ENCODE data around the gene SAP30BP.

The SAP30BP gene

GRCh38 chr17:75740631-75741077 lies 73.5 kb downstream of the SAP30BP start:
- no peak for DNase-seq (ENCODE audit: low read depth)

GRCh38 chr17:75742337-75742736 lies 75.2 kb downstream of the SAP30BP start:
- no peak for DNase-seq (ENCODE audit: low read depth)

DNA sequence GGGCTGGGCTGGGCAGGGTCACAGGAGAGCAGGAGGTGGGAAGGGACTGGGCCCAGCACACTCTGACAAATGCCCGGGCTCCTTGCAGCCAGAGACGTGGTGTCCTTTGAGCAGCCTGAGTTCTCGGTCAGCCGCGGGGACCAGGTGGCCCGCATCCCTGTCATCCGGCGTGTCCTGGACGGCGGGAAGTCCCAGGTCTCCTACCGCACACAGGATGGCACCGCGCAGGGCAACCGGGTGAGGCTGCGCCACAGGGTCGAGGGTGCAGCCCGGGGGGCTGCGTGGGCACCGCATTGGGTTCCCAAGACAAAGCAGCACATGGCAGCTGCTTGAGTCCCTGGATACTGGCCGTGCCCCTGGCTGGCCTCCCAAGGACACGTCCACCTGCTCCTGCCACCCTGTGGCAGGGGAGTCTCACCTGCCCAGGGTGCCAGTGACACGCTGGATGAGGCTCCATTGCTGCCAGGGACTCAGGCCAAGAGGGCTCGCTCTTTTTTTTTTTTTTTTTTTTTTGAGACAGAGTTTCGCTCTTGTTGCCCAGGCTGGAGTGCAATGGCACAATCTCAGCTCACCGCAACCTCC lies 76.6 kb downstream of the SAP30BP start:
- DNase-seq (ENCODE audit: low read depth) = no peak

DNA sequence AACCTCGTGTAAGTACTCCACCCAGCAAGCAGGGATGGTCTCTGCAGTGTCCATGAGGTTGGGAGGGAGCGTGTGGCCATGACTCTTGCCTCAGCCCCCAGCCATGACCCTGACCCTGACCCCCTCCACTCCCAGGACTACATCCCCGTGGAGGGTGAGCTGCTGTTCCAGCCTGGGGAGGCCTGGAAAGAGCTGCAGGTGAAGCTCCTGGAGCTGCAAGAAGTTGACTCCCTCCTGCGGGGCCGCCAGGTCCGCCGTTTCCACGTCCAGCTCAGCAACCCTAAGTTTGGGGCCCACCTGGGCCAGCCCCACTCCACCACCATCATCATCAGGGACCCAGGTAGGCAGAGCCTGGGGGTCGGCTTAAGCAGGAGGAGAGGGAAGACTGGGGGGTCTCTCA lies 81.6 kb downstream of the SAP30BP start:
- no peak for DNase-seq (ENCODE audit: low read depth)

DNA sequence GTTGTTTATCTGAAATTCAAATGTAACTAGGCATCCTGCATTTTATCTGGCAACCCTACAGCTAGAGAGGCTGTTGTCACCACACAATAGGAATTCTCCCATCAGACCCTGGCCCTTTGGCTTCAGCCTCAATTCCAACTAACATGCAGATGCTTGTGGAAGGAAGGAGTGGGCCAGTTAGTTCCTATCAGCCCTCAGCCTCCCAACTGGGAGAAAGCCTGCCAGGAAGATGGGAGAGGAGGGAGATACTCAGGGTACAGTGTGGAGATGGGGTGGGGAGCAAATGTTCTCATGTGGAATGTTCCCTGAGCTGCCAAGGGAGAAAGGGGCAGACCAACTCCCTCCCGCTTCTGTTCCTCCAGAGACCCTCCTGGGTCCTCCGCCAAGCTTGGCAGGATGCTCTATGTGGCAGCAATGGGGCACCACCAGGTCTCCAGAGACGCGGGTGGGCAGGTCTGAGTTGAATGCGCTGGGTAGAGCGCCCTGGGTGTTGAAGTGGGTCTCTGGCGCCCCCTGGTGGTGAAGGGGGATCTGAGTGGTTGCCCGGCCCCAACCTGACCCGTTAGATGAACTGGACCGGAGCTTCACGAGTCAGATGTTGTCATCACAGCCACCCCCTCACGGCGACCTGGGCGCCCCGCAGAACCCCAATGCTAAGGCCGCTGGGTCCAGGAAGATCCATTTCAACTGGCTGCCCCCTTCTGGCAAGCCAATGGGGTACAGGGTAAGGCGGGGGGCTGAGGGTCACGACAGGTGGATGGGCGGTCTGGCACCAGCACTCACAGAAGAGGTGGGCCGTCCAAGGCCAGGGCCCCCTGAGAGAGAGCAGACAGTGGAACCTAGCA lies 82.6 kb downstream of the SAP30BP start:
- peak; percentile 82 for DNase-seq (ENCODE audit: low read depth)

- no peak for DNase-seq (ENCODE audit: low read depth)
These were observed 83.7 kb downstream of the SAP30BP start for GRCh38 chr17:75750661-75751423.

DNA sequence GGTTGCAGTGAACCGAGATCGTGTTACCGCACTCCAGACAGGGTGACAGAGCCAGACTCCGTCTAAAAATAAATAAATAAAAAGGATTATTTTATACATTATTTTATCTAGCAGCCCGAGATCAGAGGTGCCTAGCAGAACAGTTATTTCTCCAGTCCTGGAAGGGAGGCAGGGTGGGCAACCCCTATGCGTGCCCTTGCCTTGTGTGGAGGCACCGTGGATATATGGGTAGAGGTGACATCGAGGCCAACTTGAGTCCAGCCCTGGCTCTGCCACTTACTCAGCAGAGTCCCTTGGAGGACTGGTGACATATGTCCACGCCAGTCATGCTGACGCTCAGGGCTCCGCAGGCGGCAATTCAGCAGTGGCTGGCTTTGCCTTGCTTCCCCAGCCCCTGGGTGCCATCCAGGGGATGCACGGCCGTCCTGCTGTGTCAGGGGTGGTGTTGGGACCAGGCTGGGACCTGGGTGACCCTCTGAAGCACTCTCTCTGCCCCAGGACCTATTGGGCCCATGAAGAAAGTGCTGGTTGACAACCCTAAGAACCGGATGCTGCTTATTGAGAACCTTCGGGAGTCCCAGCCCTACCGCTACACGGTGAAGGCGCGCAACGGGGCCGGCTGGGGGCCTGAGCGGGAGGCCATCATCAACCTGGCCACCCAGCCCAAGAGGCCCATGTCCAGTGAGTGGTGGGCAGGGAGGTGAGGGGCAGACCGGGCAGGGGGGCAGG lies 84.7 kb downstream of the SAP30BP start:
- DNase-seq (ENCODE audit: low read depth) = no peak

DNA sequence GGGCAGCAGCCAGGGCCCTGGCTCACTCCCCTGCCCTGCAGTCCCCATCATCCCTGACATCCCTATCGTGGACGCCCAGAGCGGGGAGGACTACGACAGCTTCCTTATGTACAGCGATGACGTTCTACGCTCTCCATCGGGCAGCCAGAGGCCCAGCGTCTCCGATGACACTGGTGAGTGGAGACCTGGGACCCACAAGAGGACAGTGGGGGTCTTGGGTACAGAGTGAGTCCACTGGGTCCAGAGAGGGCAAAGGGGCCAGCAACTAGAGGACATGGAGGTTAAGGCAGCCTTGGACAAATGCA lies 85.2 kb downstream of the SAP30BP start:
- no peak for DNase-seq (ENCODE audit: low read depth)

DNA sequence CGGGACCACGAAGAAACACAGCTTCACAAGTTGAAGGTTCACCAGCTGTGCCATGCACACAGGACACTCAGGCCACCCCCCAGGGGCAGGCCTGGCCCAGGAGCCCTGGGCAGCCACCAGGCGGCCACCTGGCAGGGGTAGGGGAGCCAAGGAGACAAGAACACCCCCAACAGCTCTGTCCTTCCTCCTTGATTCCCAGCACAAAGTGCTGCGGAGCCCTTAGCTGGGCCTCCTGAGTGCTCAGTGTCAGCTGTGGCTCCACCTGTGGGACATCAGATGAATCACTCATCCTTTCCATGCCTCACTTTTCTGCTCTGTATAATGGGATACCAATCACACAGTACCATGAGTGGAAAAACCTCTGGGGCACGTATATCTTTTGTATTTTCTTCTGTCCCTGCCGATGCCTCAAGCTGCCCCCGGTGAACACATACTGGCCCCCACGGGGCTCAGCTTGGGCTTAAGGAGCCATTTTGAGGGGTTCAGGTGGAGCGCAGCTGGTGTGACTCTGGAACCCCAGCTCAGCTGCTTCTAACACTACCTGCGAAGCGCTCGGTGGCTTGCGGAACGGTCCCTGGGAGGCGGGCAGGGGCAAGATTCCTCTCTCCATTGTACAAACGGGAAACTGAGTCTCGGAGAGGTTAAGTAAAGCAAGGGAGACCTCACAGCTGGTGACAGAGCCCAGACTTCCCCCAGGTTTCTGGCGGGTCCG lies 85.8 kb downstream of the SAP30BP start:
- no peak for DNase-seq (ENCODE audit: low read depth)

DNA sequence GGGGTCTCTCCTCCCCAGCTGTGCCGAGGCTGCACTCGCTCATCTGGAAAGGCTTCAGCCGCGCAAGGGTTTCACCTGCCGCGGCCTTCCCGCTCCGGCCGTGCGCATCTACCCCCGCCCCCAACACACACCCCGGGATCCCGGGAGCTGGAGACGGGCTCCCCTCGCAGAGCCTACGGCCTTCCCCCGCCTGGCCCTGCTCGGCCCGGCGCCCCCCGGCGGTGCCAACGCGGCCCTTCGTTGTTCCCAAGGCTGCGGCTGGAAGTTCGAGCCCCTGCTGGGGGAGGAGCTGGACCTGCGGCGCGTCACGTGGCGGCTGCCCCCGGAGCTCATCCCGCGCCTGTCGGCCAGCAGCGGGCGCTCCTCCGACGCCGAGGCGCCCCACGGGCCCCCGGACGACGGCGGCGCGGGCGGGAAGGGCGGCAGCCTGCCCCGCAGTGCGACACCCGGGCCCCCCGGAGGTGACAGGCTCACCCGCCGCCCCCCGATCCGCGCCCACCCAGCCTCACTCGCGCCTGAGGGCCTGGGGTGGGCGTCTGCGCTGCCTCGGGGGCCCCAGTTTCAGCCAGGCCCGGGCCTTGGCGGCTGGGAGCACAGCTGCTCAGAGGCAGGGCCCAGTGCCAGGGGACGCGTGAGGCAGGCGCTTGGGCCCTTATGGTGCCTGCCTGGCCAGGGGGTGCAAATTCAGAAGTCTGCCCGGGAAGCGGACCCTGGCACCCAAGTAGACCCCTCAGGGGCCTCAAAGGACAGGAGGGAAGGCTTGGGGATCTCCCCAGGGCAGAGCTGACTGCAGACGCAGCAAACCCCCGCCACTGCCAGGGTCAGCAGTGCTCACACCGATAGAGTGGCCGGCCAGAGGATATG lies 86.6 kb downstream of the SAP30BP start:
- DNase-seq (ENCODE audit: low read depth) = peak; percentile 41

GRCh38 chr17:75754378-75755204 lies 87.5 kb downstream of the SAP30BP start:
- DNase-seq (ENCODE audit: low read depth) = no peak

DNA sequence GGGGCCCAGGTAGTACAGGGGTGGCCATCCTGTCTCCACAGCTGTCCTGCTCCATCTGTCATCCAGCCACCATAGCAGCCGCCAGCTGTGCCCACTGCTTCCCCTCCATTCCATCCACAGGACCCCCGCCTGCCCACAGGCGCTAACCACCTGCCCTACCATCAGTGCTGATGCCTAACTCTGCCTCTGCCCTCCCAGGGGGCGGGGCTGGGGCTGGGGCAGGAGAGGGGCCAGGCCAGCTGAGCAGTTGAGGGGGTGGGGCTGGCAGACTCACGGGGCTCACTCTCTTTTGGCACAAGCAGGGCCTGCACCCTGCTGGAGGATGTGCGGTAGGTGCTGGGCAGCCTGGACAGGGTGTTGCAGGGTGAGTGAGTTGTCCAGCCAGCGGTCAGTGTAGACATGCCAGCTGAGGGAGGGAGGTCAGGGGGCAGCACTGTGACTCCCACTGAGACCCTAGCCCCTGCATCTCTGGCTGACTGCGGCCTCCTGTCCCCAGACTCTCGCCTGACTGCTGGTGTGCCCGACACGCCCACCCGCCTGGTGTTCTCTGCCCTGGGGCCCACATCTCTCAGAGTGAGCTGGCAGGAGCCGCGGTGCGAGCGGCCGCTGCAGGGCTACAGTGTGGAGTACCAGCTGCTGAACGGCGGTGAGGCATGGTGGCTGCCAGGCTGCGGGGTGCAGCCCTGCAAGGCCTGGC lies 88.2 kb downstream of the SAP30BP start:
- DNase-seq (ENCODE audit: low read depth) = no peak

GRCh38 chr17:75755990-75756389 lies 88.9 kb downstream of the SAP30BP start:
- no peak for DNase-seq (ENCODE audit: low read depth)

DNA sequence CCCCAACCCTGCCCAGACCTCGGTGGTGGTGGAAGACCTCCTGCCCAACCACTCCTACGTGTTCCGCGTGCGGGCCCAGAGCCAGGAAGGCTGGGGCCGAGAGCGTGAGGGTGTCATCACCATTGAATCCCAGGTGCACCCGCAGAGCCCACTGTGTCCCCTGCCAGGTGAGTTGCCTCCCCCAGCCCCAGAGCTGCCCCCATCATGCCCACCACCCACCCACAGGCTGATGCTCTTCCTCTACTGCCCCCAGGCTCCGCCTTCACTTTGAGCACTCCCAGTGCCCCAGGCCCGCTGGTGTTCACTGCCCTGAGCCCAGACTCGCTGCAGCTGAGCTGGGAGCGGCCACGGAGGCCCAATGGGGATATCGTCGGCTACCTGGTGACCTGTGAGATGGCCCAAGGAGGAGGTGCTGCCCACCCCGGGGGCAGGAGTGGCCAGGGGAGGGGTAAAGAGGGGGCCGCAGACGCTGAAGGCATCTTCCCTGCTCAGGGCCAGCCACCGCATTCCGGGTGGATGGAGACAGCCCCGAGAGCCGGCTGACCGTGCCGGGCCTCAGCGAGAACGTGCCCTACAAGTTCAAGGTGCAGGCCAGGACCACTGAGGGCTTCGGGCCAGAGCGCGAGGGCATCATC lies 89.4 kb downstream of the SAP30BP start:
- no peak for DNase-seq (ENCODE audit: low read depth)

- DNase-seq (ENCODE audit: low read depth) = no peak
These were observed 90.0 kb downstream of the SAP30BP start for GRCh38 chr17:75757086-75757681.

Data from stimulated activated CD8-positive, alpha-beta memory T cell treated with anti-CD3 and anti-CD28 coated beads, Interleukin-15, amount 100 ng/mL, for 1 hour (primary cell).